Mesenchymal stem cell (in vitro differentiated cells and primary cell): ENCODE results near the gene C2CD2.

Experiments
- DNase-seq: peaks from one replicate; pipeline ENCODE4 v3.0.0-alpha.2; 2013
- H2AFZ ChIP-seq: one replicate; pipeline ENCODE4 v1.6.1; 2013; ENCODE audit warnings: low read depth, mild to moderate bottlenecking, control low read depth, inconsistent platforms, low read length, moderate library complexity
- H2AK5ac ChIP-seq: 2 replicates; pipeline ENCODE4 v1.6.1; 2013; ENCODE audit warnings: low read length, moderate library complexity, mild to moderate bottlenecking, inconsistent platforms; ENCODE audit not compliant: severe bottlenecking
- H2BK120ac ChIP-seq: one replicate; pipeline ENCODE4 v1.6.1; 2013; ENCODE audit warnings: low read depth, mild to moderate bottlenecking, inconsistent platforms, low read length, moderate library complexity
- H2BK12ac ChIP-seq, 2 experiments: one replicate each; pipeline ENCODE4 v1.6.1; 2013; ENCODE audit warnings: inconsistent platforms in 2 of 2, low read length in 2 of 2, mild to moderate bottlenecking in 2 of 2, moderate library complexity in 2 of 2, control low read depth in 1 of 2
- H2BK15ac ChIP-seq: one replicate; pipeline ENCODE4 v1.6.1; 2013; ENCODE audit warnings: mild to moderate bottlenecking, low read depth, inconsistent platforms; ENCODE audit not compliant: poor library complexity, severe bottlenecking
- H2BK5ac ChIP-seq: 2 replicates; pipeline ENCODE4 v1.6.1; 2013; ENCODE audit warnings: low read depth, mild to moderate bottlenecking, low read length, control low read depth, inconsistent platforms; ENCODE audit not compliant: poor library complexity, severe bottlenecking
- H3K14ac ChIP-seq, 2 experiments: one replicate each; pipeline ENCODE4 v1.6.1; 2013; ENCODE audit warnings: inconsistent platforms in 2 of 2, low read length in 2 of 2, control low read depth in 1 of 2, mild to moderate bottlenecking in 1 of 2, moderate library complexity in 1 of 2
- H3K18ac ChIP-seq, 2 experiments: one replicate each; pipeline ENCODE4 v1.6.1; 2013; ENCODE audit warnings: inconsistent platforms in 2 of 2, low read length in 2 of 2, control low read depth in 1 of 2, low read depth in 1 of 2, mild to moderate bottlenecking in 1 of 2
- H3K23ac ChIP-seq, 2 experiments: one replicate each; pipeline ENCODE4 v1.6.1; 2013; ENCODE audit warnings: inconsistent platforms in 2 of 2, low read length in 2 of 2, mild to moderate bottlenecking in 2 of 2, moderate library complexity in 2 of 2, control low read depth in 1 of 2
- H3K27ac ChIP-seq: 2 replicates; pipeline ENCODE4 v1.5.1; 2013; ENCODE audit warnings: mild to moderate bottlenecking, moderate library complexity, low read length, control low read depth, inconsistent platforms; ENCODE audit not compliant: poor library complexity, severe bottlenecking
- H3K27me3 ChIP-seq, 2 experiments: 2 replicates each; pipeline versions ENCODE4 v1.6.1 to v1.7.0; 2013; ENCODE audit warnings: low read length in 2 of 2, mild to moderate bottlenecking in 2 of 2, moderate library complexity in 2 of 2, control low read depth in 1 of 2, inconsistent platforms in 1 of 2; ENCODE audit not compliant: control insufficient read depth in 1 of 2, insufficient read depth in 1 of 2
- H3K36me3 ChIP-seq, 2 experiments: 2 replicates each; pipeline versions ENCODE4 v1.6.1 to v1.7.0; 2013; ENCODE audit warnings: low read length in 2 of 2, control low read depth in 1 of 2, inconsistent platforms in 1 of 2, low read depth in 1 of 2, mild to moderate bottlenecking in 1 of 2; ENCODE audit not compliant: insufficient read depth in 2 of 2, control insufficient read depth in 1 of 2
- H3K4ac ChIP-seq, 2 experiments: one replicate each; pipeline ENCODE4 v1.6.1; 2013; ENCODE audit warnings: inconsistent platforms in 2 of 2, low read length in 2 of 2, mild to moderate bottlenecking in 2 of 2, moderate library complexity in 2 of 2, control low read depth in 1 of 2, low read depth in 1 of 2
- H3K4me1 ChIP-seq: 2 replicates; pipeline ENCODE4 v1.6.1; 2013; ENCODE audit warnings: low read depth, low read length, control low read depth; ENCODE audit not compliant: control insufficient read depth, insufficient read depth
- H3K4me2 ChIP-seq: 2 replicates; pipeline ENCODE4 v1.6.1; 2013; ENCODE audit warnings: low read length, mild to moderate bottlenecking, inconsistent platforms; ENCODE audit not compliant: poor library complexity, severe bottlenecking
- H3K4me3 ChIP-seq, 2 experiments: 2 replicates each; pipeline versions ENCODE4 v1.5.1 to v1.7.0; 2013; ENCODE audit warnings: low read length in 2 of 2, mild to moderate bottlenecking in 2 of 2, control low read depth in 1 of 2, low read depth in 1 of 2; ENCODE audit not compliant: insufficient read depth in 1 of 2
- H3K79me1 ChIP-seq: replicated peaks from 2 replicates; pipeline ENCODE4 v1.6.1; 2013; ENCODE audit warnings: mild to moderate bottlenecking, control low read depth, low read length, inconsistent platforms; ENCODE audit not compliant: poor library complexity, severe bottlenecking
- H3K9ac ChIP-seq: 2 replicates; pipeline ENCODE4 v1.7.0; 2013; ENCODE audit warnings: mild to moderate bottlenecking, low read length, moderate library complexity
- H3K9me3 ChIP-seq: 2 replicates; pipeline ENCODE4 v1.7.0; 2013; ENCODE audit warnings: mild to moderate bottlenecking, low read length; ENCODE audit not compliant: control insufficient read depth
- H4K8ac ChIP-seq: one replicate; pipeline ENCODE4 v1.6.1; 2013; ENCODE audit warnings: inconsistent platforms, mild to moderate bottlenecking, low read length, moderate library complexity
- H4K91ac ChIP-seq: one replicate; pipeline ENCODE4 v1.6.1; 2013; ENCODE audit warnings: mild to moderate bottlenecking, low read length, inconsistent platforms
- WGBS: methylation state at CpG from one replicate; pipeline ENCODE4 v1.1.7; 2013; ENCODE audit warnings: mixed read lengths; 5-methylcytosine and 5-hydroxymethylcytosine counted together

The C2CD2 gene

GRCh38 chr21:41903559-41904351, 50.1 kb downstream of the C2CD2 start:
- Histone ChIP-seq H3K14ac (no peak overlapping the region), H3K4me1 (no peaks in the 10 kb centered on the region), H2BK12ac (no peak overlapping the region), H3K4me2 (no peak overlapping the region), H2AFZ (no peak overlapping the region), H3K9me3 (no peaks in the 10 kb centered on the region), H3K18ac (no peak overlapping the region), H3K79me1 (no peaks in the 10 kb centered on the region), H2BK120ac (no peak overlapping the region), H3K23ac (no peak overlapping the region), H2BK5ac (no peak overlapping the region), H3K4me3 (no peak overlapping the region), H4K91ac (no peak overlapping the region), H2AK5ac (no peak overlapping the region), H3K27me3 (no peaks in the 10 kb centered on the region), H3K9ac (no peak overlapping the region), H4K8ac (no peak overlapping the region), H3K27ac (no peak overlapping the region), H3K4ac (no peak overlapping the region), H3K36me3 (peaks cover 47 to 92% of the 10 kb centered on the region in 2 experiments), H2BK15ac (no peak overlapping the region)
- 88% methylated on average over 23 of the region's 23 CpGs for WGBS
- no peak for DNase-seq

DNA sequence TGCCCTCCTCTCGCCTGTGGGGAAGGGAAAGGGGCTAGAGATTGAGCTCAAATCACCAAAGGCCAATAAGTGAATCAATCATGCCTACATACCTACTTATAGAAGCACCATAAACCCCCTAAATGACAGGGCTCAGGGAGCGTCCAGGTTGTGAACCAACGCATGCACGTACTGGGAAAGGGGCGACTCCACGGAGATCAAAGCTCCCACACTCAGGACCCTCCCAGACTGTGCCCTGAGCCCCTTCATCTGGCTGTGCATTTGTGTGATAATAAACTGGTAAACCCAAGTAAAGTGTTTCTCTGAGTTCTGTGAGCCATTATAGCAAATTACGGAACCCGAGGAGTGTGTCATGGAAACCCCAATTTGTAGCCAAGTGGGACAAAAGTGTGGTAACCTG, 50.9 kb downstream of the C2CD2 start:
- Histone ChIP-seq H3K4me2 (no peak overlapping the region), H2AFZ (no peak overlapping the region), H3K27ac (no peak overlapping the region), H3K4me3 (no peak overlapping the region), H3K4me1 (no peaks in the 10 kb centered on the region), H2AK5ac (no peak overlapping the region), H4K8ac (no peak overlapping the region), H3K36me3 (peaks cover 53 to 92% of the 10 kb centered on the region in 2 experiments), H3K23ac (no peak overlapping the region), H2BK15ac (no peak overlapping the region), H4K91ac (no peak overlapping the region), H3K27me3 (no peaks in the 10 kb centered on the region), H3K14ac (no peak overlapping the region), H3K9ac (no peak overlapping the region), H3K18ac (no peak overlapping the region), H3K9me3 (no peaks in the 10 kb centered on the region), H3K4ac (no peak overlapping the region), H2BK120ac (no peak overlapping the region), H2BK5ac (no peak overlapping the region), H3K79me1 (no peaks in the 10 kb centered on the region), H2BK12ac (no peak overlapping the region)
- 98% methylated on average over 8 of the region's 8 CpGs for WGBS
- no peak for DNase-seq

GRCh38 chr21:41901782-41902181, 52.0 kb downstream of the C2CD2 start:
- H2AK5ac ChIP-seq = no peak overlapping the region
- H3K4me2 ChIP-seq = no peak overlapping the region
- H3K4me1 ChIP-seq = no peaks in the 10 kb centered on the region
- H2BK15ac ChIP-seq = no peak overlapping the region
- no peak overlapping the region for H2AFZ ChIP-seq
- DNase-seq = no peak
- no peak overlapping the region for H4K91ac ChIP-seq
- H3K9me3 ChIP-seq = no peaks in the 10 kb centered on the region
- H3K27ac ChIP-seq = no peak overlapping the region
- no peak overlapping the region for H3K4ac ChIP-seq
- no peaks in the 10 kb centered on the region for H3K27me3 ChIP-seq
- H3K36me3 ChIP-seq = peaks cover 47 to 92% of the 10 kb centered on the region in 2 experiments
- no peak overlapping the region for H4K8ac ChIP-seq
- no peaks in the 10 kb centered on the region for H3K79me1 ChIP-seq
- WGBS = 84% methylated on average over 2 of the region's 3 CpGs
- no peak overlapping the region for H3K4me3 ChIP-seq
- no peak overlapping the region for H3K23ac ChIP-seq
- no peak overlapping the region for H3K14ac ChIP-seq
- H2BK5ac ChIP-seq = no peak overlapping the region
- H2BK12ac ChIP-seq = no peak overlapping the region
- H3K9ac ChIP-seq = no peak overlapping the region
- H2BK120ac ChIP-seq = no peak overlapping the region
- H3K18ac ChIP-seq = no peak overlapping the region

- Histone ChIP-seq H4K91ac (no peak overlapping the region), H4K8ac (no peak overlapping the region), H2BK15ac (no peak overlapping the region), H2BK5ac (no peak overlapping the region), H3K4ac (no peak overlapping the region), H3K36me3 (peaks cover 45 to 90% of the 10 kb centered on the region in 2 experiments), H3K14ac (no peak overlapping the region), H3K27ac (no peak overlapping the region), H2AK5ac (no peak overlapping the region), H3K4me1 (no peaks in the 10 kb centered on the region), H3K79me1 (no peaks in the 10 kb centered on the region), H3K23ac (no peak overlapping the region), H3K4me3 (no peak overlapping the region), H3K9me3 (no peaks in the 10 kb centered on the region), H3K27me3 (no peaks in the 10 kb centered on the region), H2BK12ac (no peak overlapping the region), H2BK120ac (no peak overlapping the region), H3K4me2 (no peak overlapping the region), H3K9ac (no peak overlapping the region), H2AFZ (no peak overlapping the region), H3K18ac (no peak overlapping the region)
- WGBS = 97% methylated on average over 8 of the region's 12 CpGs
- DNase-seq = no peak
These were observed 52.7 kb downstream of the C2CD2 start for GRCh38 chr21:41901099-41901498.
